H1 (cell line): ENCODE measurements around the gene CCDC148. TPM values are rescaled to one million over a fixed set of nuclear protein-coding genes. Genes with fewer than 3 reads are reported as not detected.

Experiments
- CTCF ChIA-PET: fragments of 300-600 bp; sonication (Branson Sonifier 250); formaldehyde crosslinking; loops from one replicate; lab custom pipeline; 2021; ENCODE audit not compliant: partially characterized antibody; lab: Charles Lee
- POLR2A ChIA-PET: fragments of 300-600 bp; sonication (Branson Sonifier 250); formaldehyde crosslinking; loops from one replicate; lab custom pipeline; 2021; ENCODE audit warnings: inconsistent platforms; ENCODE audit not compliant: partially characterized antibody; lab: Charles Lee
- DNase-seq, 2 experiments: peaks; one replicate each; pipeline versions ENCODE4 v3.0.0 to v3.0.0-alpha.2; 2010 to 2022; ENCODE audit warnings: low spot score in 2 of 2, low read depth in 1 of 2, mixed read lengths in 1 of 2
- FAIRE-seq: peaks from 2 replicates; lab custom pipeline; 2011; peaks lifted over from hg19 to GRCh38; lab: Jason Lieb, UNC
- H2AFZ ChIP-seq: 2 replicates; pipeline ENCODE4 v1.8.1; 2012; ENCODE audit warnings: low read length, inconsistent platforms
- H2AK5ac ChIP-seq: 2 replicates; pipeline ENCODE4 v1.6.1; 2013; ENCODE audit warnings: low read depth, low read length
- H2BK120ac ChIP-seq: replicated peaks from 2 replicates; pipeline ENCODE3; 2013; ENCODE audit warnings: low read depth, low read length, inconsistent platforms
- H2BK12ac ChIP-seq: 2 replicates; pipeline ENCODE4 v1.6.1; 2013; ENCODE audit warnings: low read depth, low read length
- H2BK15ac ChIP-seq: 2 replicates; pipeline ENCODE4 v1.6.1; 2013; ENCODE audit warnings: low read length
- H2BK20ac ChIP-seq: 2 replicates; pipeline ENCODE4 v1.6.1; 2013; ENCODE audit warnings: low read length
- H2BK5ac ChIP-seq: 2 replicates; pipeline ENCODE4 v1.6.1; 2013; ENCODE audit warnings: low read depth, low read length
- H3K14ac ChIP-seq: 2 replicates; pipeline ENCODE4 v1.6.1; 2013; ENCODE audit warnings: inconsistent platforms; ENCODE audit not compliant: insufficient read length
- H3K18ac ChIP-seq: 2 replicates; pipeline ENCODE4 v1.6.1; 2013; ENCODE audit warnings: low read length; ENCODE audit errors: extremely low read depth
- H3K23ac ChIP-seq: 2 replicates; pipeline ENCODE4 v1.6.1; 2013; ENCODE audit warnings: inconsistent platforms; ENCODE audit not compliant: insufficient read length
- H3K23me2 ChIP-seq: 2 replicates; pipeline ENCODE4 v1.6.1; 2013; ENCODE audit warnings: low read depth, low read length
- H3K27ac ChIP-seq: 2 replicates; pipeline ENCODE4 v1.6.1; 2011; ENCODE audit warnings: low read depth, low read length, inconsistent platforms
- H3K27me3 ChIP-seq, 4 experiments: replicated peaks in 1 of 4; 1 replicate in 1 of 4; 2 replicates in 3 of 4; pipeline versions ENCODE4 v1.6.1 to v1.8.1; 2011 to 2013; ENCODE audit warnings: low read length in 3 of 4, mild to moderate bottlenecking in 3 of 4, inconsistent platforms in 2 of 4, mixed read lengths in 2 of 4, moderate library complexity in 1 of 4; ENCODE audit not compliant: control insufficient read depth in 3 of 4, insufficient read depth in 3 of 4; ENCODE audit errors: extremely low read depth in 1 of 4
- H3K36me3 ChIP-seq, 4 experiments: 2 replicates each; pipeline versions ENCODE4 v1.6.1 to v1.8.1; 2011 to 2013; ENCODE audit warnings: mild to moderate bottlenecking in 4 of 4, low read length in 3 of 4, moderate library complexity in 2 of 4, control low read depth in 1 of 4, inconsistent platforms in 1 of 4; ENCODE audit not compliant: insufficient read depth in 4 of 4, control insufficient read depth in 2 of 4
- H3K4ac ChIP-seq: replicated peaks from 2 replicates; pipeline ENCODE3; 2013; ENCODE audit warnings: low read length, low read depth, mixed read lengths, inconsistent platforms; ENCODE audit not compliant: insufficient read length
- H3K4me1 ChIP-seq, 4 experiments: replicated peaks in 1 of 4; 1 replicate in 1 of 4; 2 replicates in 3 of 4; pipeline versions ENCODE4 v1.6.1 to v1.8.1; 2011 to 2013; ENCODE audit warnings: low read length in 3 of 4, inconsistent platforms in 2 of 4, mixed read lengths in 1 of 4; ENCODE audit not compliant: insufficient read depth in 4 of 4, control insufficient read depth in 3 of 4
- H3K4me2 ChIP-seq, 2 experiments: 2 replicates each; pipeline versions ENCODE4 v1.6.1 to v1.8.1; 2011 to 2013; ENCODE audit warnings: low read depth in 2 of 2, low read length in 2 of 2, control low read depth in 1 of 2, inconsistent platforms in 1 of 2, mild to moderate bottlenecking in 1 of 2; ENCODE audit not compliant: insufficient read depth in 1 of 2
- H3K4me3 ChIP-seq, 4 experiments: fragments of 200-600, 300-600 bp in 1 of 4; sonication (generic), shearing (Covaris generic), sonication (Bioruptor Twin) in 1 of 4; 2 replicates each; pipeline versions ENCODE4 v1.5.1 to v1.8.1; 2011 to 2016; ENCODE audit warnings: low read length in 4 of 4, low read depth in 3 of 4, control low read depth in 2 of 4, inconsistent platforms in 2 of 4, mild to moderate bottlenecking in 2 of 4, mixed read lengths in 1 of 4, moderate library complexity in 1 of 4; ENCODE audit not compliant: insufficient read depth in 2 of 4; ENCODE audit errors: extremely low read depth in 1 of 4
- H3K56ac ChIP-seq: replicated peaks from 2 replicates; pipeline ENCODE3; 2013; ENCODE audit warnings: low read depth, mild to moderate bottlenecking, mixed read lengths, low read length, inconsistent platforms; ENCODE audit not compliant: insufficient read length
- H3K79me1 ChIP-seq: 2 replicates; pipeline ENCODE4 v1.6.1; 2013; ENCODE audit warnings: low read depth, low read length, control low read depth
- H3K79me2 ChIP-seq, 2 experiments: 2 replicates each; pipeline versions ENCODE4 v1.6.1 to v1.8.1; 2012 to 2013; ENCODE audit warnings: low read length in 2 of 2, mild to moderate bottlenecking in 2 of 2, inconsistent platforms in 1 of 2; ENCODE audit not compliant: insufficient read depth in 2 of 2, control insufficient read depth in 1 of 2
- H3K9ac ChIP-seq, 4 experiments: replicated peaks in 1 of 4; 1 replicate in 1 of 4; 2 replicates in 3 of 4; pipeline versions ENCODE4 v1.6.1 to v1.8.1; 2011 to 2013; ENCODE audit warnings: low read depth in 3 of 4, low read length in 3 of 4, control low read depth in 2 of 4, mild to moderate bottlenecking in 2 of 4, moderate library complexity in 2 of 4, inconsistent platforms in 1 of 4; ENCODE audit errors: extremely low read depth in 1 of 4
- H3K9me3 ChIP-seq, 2 experiments: 2 replicates each; pipeline versions ENCODE4 v1.6.1 to v1.8.1; 2012 to 2013; ENCODE audit warnings: mild to moderate bottlenecking in 2 of 2, moderate library complexity in 2 of 2, control low read depth in 1 of 2, inconsistent platforms in 1 of 2, low read depth in 1 of 2, low read length in 1 of 2, mixed read lengths in 1 of 2; ENCODE audit not compliant: insufficient read depth in 2 of 2
- H4K20me1 ChIP-seq, 2 experiments: replicated peaks in 1 of 2; 2 replicates each; pipeline versions ENCODE3 to v1.8.1; 2011 to 2013; ENCODE audit warnings: inconsistent platforms in 2 of 2, low read length in 2 of 2, mild to moderate bottlenecking in 1 of 2; ENCODE audit not compliant: insufficient read depth in 2 of 2, control insufficient read depth in 1 of 2
- H4K5ac ChIP-seq: 2 replicates; pipeline ENCODE4 v1.6.1; 2013; ENCODE audit warnings: low read length, low read depth, mixed read lengths, inconsistent platforms; ENCODE audit not compliant: insufficient read length
- H4K8ac ChIP-seq: 2 replicates; pipeline ENCODE4 v1.8.0; 2013; ENCODE audit warnings: mild to moderate bottlenecking, moderate library complexity, low read length, inconsistent platforms; ENCODE audit not compliant: insufficient read depth; ENCODE audit errors: extremely low read depth
- H4K91ac ChIP-seq: replicated peaks from 2 replicates; pipeline ENCODE3; 2013; ENCODE audit warnings: low read length, mixed read lengths, inconsistent platforms; ENCODE audit not compliant: insufficient read length
- EP300 ChIP-seq, 2 experiments: IDR thresholded peaks; 1 replicate in 1 of 2; 2 replicates in 1 of 2; pipeline ENCODE4 v1.6.1; 2011 to 2012; ENCODE audit warnings: low read depth in 2 of 2, low read length in 2 of 2, mild to moderate bottlenecking in 2 of 2, borderline replicate concordance in 1 of 2, inconsistent platforms in 1 of 2, moderate library complexity in 1 of 2
- JUND ChIP-seq: IDR thresholded peaks from 2 replicates; pipeline ENCODE4 v1.6.1; 2011; ENCODE audit warnings: mild to moderate bottlenecking, improper control_type of control experiment, low read length
- WGBS, 2 experiments: shearing (Covaris generic) in 1 of 2; methylation state at CpG; one replicate each; pipeline versions ENCODE4 v1.1.6 to v1.1.7; 2013 to 2015; ENCODE audit warnings: low lambda C conversion rate in 2 of 2, mixed read lengths in 2 of 2, inconsistent platforms in 1 of 2, low coverage in 1 of 2, missing lambda C conversion rate in 1 of 2; ENCODE audit not compliant: insufficient replicate concordance in 2 of 2, insufficient coverage in 1 of 2, insufficient read length in 1 of 2; ENCODE audit errors: extremely low coverage in 1 of 2, missing lambda C conversion rate in 1 of 2; 5-methylcytosine and 5-hydroxymethylcytosine counted together
- polyA plus RNA-seq, 7 experiments: library from polyadenylated mRNA; depleted of rRNA in 3 of 7; stranded (reverse) in 5 of 7; unstranded in 2 of 7; fragments of >200 nt in 5 of 7; fragments of 200-250 nt in 2 of 7; gene quantifications; 1 replicate in 5 of 7; 2 replicates in 1 of 7; 4 replicates in 1 of 7; pipeline versions ENCODE4 v1.2.1 to v1.2.3, GENCODE V29; 2011 to 2013; ENCODE audit warnings: missing spikeins in 2 of 7, mixed read lengths in 2 of 7
- total RNA-seq: library from RNA; stranded (reverse); fragmentation: NEBNext Ultra II Directional; extraction: Animal tissue kit (Norgen Biotek cat#: 25700); gene quantifications from 2 replicates; pipeline ENCODE4 v1.2.1, GENCODE V29; 2021

Gene CCDC148
- total and polyA plus RNA-seq, 2 of the 8 experiments (the other 6 are each of a cell fraction or from before 2014, with no cell fraction given): 0.45 to 1.3 TPM

- Histone ChIP-seq H2BK15ac (no peak overlapping the region), H3K79me2 (no peaks in the 10 kb centered on the region), H3K23me2 (no peaks in the 10 kb centered on the region), H3K9ac (no peak overlapping the region), H2BK12ac (no peak overlapping the region), H3K4me3 (no peak overlapping the region), H2BK5ac (no peak overlapping the region), H2AK5ac (no peak overlapping the region), H4K20me1 (no peaks in the 10 kb centered on the region), H3K36me3 (no peaks in the 10 kb centered on the region), H3K27ac (no peak overlapping the region), H4K5ac (no peak overlapping the region), H3K4me2 (no peak overlapping the region), H3K9me3 (no peaks in the 10 kb centered on the region), H3K23ac (no peak overlapping the region), H3K4ac (no peak overlapping the region), H3K4me1 (no peaks in the 10 kb centered on the region; a peak in 1 of 7 replicates), H2AFZ (no peak overlapping the region; the same call in 1 of the 2 replicates), H3K56ac (no peak overlapping the region), H4K91ac (no peak overlapping the region), H2BK20ac (no peak overlapping the region), H3K79me1 (no peaks in the 10 kb centered on the region), H3K27me3 (no peaks in the 10 kb centered on the region), H3K18ac (no peak overlapping the region), H4K8ac (no peak overlapping the region), H2BK120ac (no peak overlapping the region), H3K14ac (no peak overlapping the region)
- DNase-seq (no peak), FAIRE-seq (no peak)
- CTCF ChIA-PET: interaction anchor here (0.9 to 1.4 kb wide), 2 partner anchors 11 to 123 kb away, joined by 3 to 4 read pairs; no protein-coding TSS in a partner anchor
- POLR2A ChIA-PET: no interaction called here
- WGBS, 2 experiments: 67% methylated on average over 4 of the region's 4 CpGs; no CpG with 5 or more reads in 1 of the 2 experiments
- TF ChIP-seq JUND (no peak), EP300 (IDR thresholded peaks at IDR 0.05; ENCODE audit: borderline replicate concordance in 1 of 2, low read depth in 2 of 2, low read length in 2 of 2) (no peak)
These were observed 96.7 kb downstream of the CCDC148 start for GRCh38 chr2:158359846-158360245.
